ENCODE results near the gene CTSZ. TPM values are rescaled to one million over a fixed set of nuclear protein-coding genes. Genes with fewer than 3 reads are reported as not detected.

CTSZ gene
- polyA plus RNA-seq, 2 of the 4 experiments (the other 2 are of a cell fraction) = 115 to 156 TPM

GRCh38 chr20:58963060-58963584 is 43.9 kb downstream of the CTSZ start:
- H3K4me1 ChIP-seq = no peaks in the 10 kb centered on the region
- DNase-seq (ENCODE audit: low read depth in 1 of 2, low spot score in 1 of 2) (no peak), FAIRE-seq (no peak), ATAC-seq (no peak)
- H3K4me2 ChIP-seq = no peak overlapping the region
- ChIA-PET CTCF (no interaction called here), POLR2A (no interaction called here)
- no peak overlapping the region for H3K27ac ChIP-seq
- H3K9me3 ChIP-seq = peaks cover 15% of the 10 kb centered on the region
- H3K4me3 ChIP-seq = no peak overlapping the region
- TF ChIP-seq HDAC2 (IDR thresholded peaks at IDR 0.05) (no peak), NR3C1 (IDR thresholded peaks at IDR 0.05) (no peak), E2F6 (IDR thresholded peaks at IDR 0.05; ENCODE audit: borderline replicate concordance, low read depth) (no peak), ZSCAN20 (CRISPR knock-in tag; IDR thresholded peaks at IDR 0.05) (no peak), HOXB13 (CRISPR knock-in tag; IDR thresholded peaks at IDR 0.05; ENCODE audit: low read depth) (no peak), RNF2 (IDR thresholded peaks at IDR 0.05; ENCODE audit: borderline replicate concordance, low read depth) (no peak), EHF (CRISPR knock-in tag; IDR thresholded peaks at IDR 0.05) (no peak), GATA3 (IDR thresholded peaks at IDR 0.05; ENCODE audit: borderline replicate concordance) (no peak), NPAS2 (CRISPR knock-in tag; IDR thresholded peaks at IDR 0.05; ENCODE audit: borderline replicate concordance) (no peak), CHD2 (IDR thresholded peaks at IDR 0.05; ENCODE audit: low read length, partially characterized antibody) (no peak), RARB (CRISPR knock-in tag; IDR thresholded peaks at IDR 0.05) (no peak), JUNB (IDR thresholded peaks at IDR 0.05) (no peak), EP300 (IDR thresholded peaks at IDR 0.05) (no peak), ZC3H11A (IDR thresholded peaks at IDR 0.05) (no peak), MAFK (IDR thresholded peaks at IDR 0.05; ENCODE audit: partially characterized antibody) (no peak)
- WGBS (ENCODE audit: missing lambda C conversion rate) = 32% methylated on average over 8 of the region's 8 CpGs

GRCh38 chr20:58959652-58960051 is 47.4 kb downstream of the CTSZ start:
- FAIRE-seq (no peak), DNase-seq (ENCODE audit: low read depth in 1 of 2, low spot score in 1 of 2) (no peak), ATAC-seq (no peak)
- WGBS (ENCODE audit: missing lambda C conversion rate) = 56% methylated on average over 6 of the region's 6 CpGs
- H3K4me2 ChIP-seq = no peak overlapping the region
- ChIA-PET POLR2A (no interaction called here), CTCF (no interaction called here)
- H3K4me3 ChIP-seq = no peak overlapping the region
- H3K27ac ChIP-seq = no peak overlapping the region
- TF ChIP-seq POLR2AphosphoS2 (conservative IDR thresholded peaks at IDR 0.05; ENCODE audit: low read length) = no peak
- no peak for TF ChIP-seq PHF8 (IDR thresholded peaks at IDR 0.05; ENCODE audit: borderline replicate concordance, low read depth)
- no peak for TF ChIP-seq ZC3H11A (IDR thresholded peaks at IDR 0.05)
- no peak for TF ChIP-seq EHMT2 (IDR thresholded peaks at IDR 0.05; ENCODE audit: low read depth)
- TF ChIP-seq ELK1 (IDR thresholded peaks at IDR 0.05; ENCODE audit: low read depth, low read length) = no peak
- TF ChIP-seq CEBPB (IDR thresholded peaks at IDR 0.05) = no peak
- no peak for TF ChIP-seq JUN (IDR thresholded peaks at IDR 0.05)
- TF ChIP-seq HMGXB4 (CRISPR knock-in tag; IDR thresholded peaks at IDR 0.05; ENCODE audit: borderline replicate concordance) = no peak
- TF ChIP-seq ZSCAN20 (CRISPR knock-in tag; IDR thresholded peaks at IDR 0.05) = no peak
- no peak for TF ChIP-seq CBX2 (IDR thresholded peaks at IDR 0.05; ENCODE audit: borderline replicate concordance, low read depth)
- TF ChIP-seq NR3C1 (IDR thresholded peaks at IDR 0.05) = no peak
- no peak for TF ChIP-seq PBX3 (IDR thresholded peaks at IDR 0.05)
- TF ChIP-seq POLR2A (IDR thresholded peaks at IDR 0.05; ENCODE audit: low read length) = no peak
- no peak for TF ChIP-seq SREBF2 (IDR thresholded peaks at IDR 0.05)
- no peaks in the 10 kb centered on the region for H3K4me1 ChIP-seq
- H3K9me3 ChIP-seq = peaks cover 15% of the 10 kb centered on the region; the same call in 2 of the 3 replicates
